ENCODE results near the gene GJB1.

GJB1 gene

DNA sequence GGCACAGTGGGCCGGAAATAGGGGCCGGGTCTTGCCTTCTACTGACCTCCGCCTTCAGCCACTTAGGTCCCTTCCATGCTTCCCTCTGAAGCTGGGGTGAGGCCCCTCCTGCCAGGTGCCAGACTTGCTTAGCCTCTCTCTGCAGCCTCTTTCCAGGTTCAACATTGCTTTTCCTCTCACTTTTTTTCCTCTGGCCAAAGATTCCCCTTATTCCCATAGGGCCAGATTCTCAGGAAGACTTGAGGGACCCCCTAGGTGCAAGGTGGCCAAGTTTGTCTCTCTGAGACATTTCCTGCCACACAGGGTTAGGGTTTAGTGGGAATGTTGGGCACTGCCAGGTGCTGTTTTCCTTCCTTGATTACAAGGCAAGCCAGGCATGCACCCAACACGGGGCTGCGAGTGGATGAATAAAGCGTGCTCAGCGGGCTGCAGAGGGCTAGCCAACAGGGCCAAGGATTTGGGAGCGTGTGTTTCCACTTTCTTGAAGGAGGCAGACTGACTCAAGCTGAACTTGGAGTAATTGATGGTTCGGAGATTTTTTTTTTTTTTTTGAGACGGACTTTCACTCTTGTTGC is 7.6 kb upstream of the GJB1 start:
- no peak for DNase-seq (ENCODE audit: low read depth)

- DNase-seq (ENCODE audit: low read depth), result no peak
Measured at GRCh38 chrX:71216485-71216884, 6.5 kb upstream of the GJB1 start.

- no peak for DNase-seq (ENCODE audit: low read depth)
Measured at GRCh38 chrX:71217298-71217697, 5.7 kb upstream of the GJB1 start.

DNA sequence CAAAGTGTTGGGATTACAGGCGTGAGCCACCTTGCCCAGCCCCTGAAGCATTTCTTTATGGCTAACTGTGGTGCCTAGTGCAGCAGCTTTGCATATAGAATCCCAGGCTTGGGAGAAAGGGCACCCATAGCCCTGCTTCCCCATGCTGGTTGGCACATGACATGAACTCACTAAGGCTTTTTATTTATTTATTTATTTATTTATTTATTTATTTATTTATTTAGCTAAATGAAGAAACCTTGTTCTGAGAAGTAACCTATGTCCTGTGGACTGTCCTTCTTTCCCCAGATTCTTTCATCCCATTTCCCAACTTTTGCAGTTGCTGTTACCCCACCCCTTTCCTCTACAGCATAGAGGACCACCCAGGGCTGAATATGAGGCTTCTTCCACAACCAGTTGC is 1.9 kb upstream of the GJB1 start:
- DNase-seq (ENCODE audit: low read depth), result no peak

DNA sequence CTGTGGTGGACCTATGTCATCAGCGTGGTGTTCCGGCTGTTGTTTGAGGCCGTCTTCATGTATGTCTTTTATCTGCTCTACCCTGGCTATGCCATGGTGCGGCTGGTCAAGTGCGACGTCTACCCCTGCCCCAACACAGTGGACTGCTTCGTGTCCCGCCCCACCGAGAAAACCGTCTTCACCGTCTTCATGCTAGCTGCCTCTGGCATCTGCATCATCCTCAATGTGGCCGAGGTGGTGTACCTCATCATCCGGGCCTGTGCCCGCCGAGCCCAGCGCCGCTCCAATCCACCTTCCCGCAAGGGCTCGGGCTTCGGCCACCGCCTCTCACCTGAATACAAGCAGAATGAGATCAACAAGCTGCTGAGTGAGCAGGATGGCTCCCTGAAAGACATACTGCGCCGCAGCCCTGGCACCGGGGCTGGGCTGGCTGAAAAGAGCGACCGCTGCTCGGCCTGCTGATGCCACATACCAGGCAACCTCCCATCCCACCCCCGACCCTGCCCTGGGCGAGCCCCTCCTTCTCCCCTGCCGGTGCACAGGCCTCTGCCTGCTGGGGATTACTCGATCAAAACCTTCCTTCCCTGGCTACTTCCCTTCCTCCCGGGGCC is 1.2 kb downstream of the GJB1 start:
- no peak for DNase-seq (ENCODE audit: low read depth)

DNA sequence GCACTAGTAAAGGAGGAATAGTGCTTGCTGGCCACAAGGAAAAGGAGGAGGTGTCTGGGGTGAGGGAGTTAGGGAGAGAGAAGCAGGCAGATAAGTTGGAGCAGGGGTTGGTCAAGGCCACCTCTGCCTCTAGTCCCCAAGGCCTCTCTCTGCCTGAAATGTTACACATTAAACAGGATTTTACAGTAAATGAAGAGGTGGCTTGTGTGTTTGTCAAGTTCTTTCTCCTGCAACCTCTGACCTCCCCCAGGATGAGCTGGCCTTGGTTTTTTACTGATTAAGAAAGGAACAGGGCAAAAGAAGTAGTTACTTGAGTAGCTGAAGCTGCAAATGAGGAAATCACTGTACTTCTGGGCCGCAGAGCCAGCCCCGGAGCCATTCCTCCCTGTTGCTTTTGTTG is 2.0 kb downstream of the GJB1 start:
- no peak for DNase-seq (ENCODE audit: low read depth)

DNA sequence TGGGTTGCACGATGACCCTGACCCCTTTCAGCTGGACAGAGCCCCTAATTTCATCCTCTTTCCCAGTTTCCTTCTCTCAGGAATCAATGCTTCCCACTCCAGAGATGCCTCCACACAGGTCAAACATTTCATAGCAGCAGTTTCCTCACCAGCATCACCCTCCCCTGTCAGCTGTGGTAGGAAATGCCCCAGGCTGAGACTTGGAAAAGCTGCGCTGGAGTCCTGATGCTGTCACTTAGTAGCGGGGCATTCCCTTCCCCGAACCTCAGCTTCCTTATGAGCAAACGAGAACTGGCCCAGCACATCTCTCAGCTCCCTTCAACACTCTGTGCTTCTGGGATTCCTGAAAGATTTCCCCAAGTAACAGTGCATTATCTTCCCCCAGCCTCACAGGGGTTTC is 2.7 kb downstream of the GJB1 start:
- no peak for DNase-seq (ENCODE audit: low read depth)

GRCh38 chrX:71227370-71228062 is 4.5 kb downstream of the GJB1 start:
- no peak for DNase-seq (ENCODE audit: low read depth)

GRCh38 chrX:71228063-71228642 is 5.1 kb downstream of the GJB1 start:
- DNase-seq (ENCODE audit: low read depth), result no peak

DNA sequence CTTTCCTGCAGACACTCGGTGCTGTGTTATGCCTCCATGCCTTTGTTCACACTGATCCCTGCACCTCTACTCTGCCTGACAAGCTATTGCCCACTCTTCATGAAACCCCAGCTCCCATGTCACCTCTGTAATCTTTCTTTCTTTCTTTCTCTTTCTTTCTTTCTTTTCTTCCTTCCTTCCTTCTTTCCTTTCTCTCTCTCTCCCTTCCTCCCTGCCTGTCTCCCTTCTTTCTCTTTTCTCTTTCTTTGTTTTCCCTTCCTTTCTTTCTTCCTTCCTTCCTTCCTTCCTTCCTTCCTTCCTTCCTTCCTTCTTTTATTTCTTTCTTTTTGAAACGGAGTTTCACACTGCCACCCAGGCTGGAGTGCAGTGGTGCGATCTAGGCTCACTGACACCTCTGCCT is 12.5 kb downstream of the GJB1 start:
- DNase-seq (ENCODE audit: low read depth), result no peak

GRCh38 chrX:71236836-71237235 is 13.8 kb downstream of the GJB1 start:
- no peak for DNase-seq (ENCODE audit: low read depth)

- DNase-seq (ENCODE audit: low read depth), result no peak
Measured at GRCh38 chrX:71239781-71240180, 16.8 kb downstream of the GJB1 start.

- DNase-seq (ENCODE audit: low read depth), result no peak
Measured at GRCh38 chrX:71241301-71241700, 18.3 kb downstream of the GJB1 start.

- DNase-seq (ENCODE audit: low read depth), result no peak
Measured at GRCh38 chrX:71244359-71245128, 21.5 kb downstream of the GJB1 start.

- no peak for DNase-seq (ENCODE audit: low read depth)
Measured at GRCh38 chrX:71245159-71245558, 22.1 kb downstream of the GJB1 start.

DNA sequence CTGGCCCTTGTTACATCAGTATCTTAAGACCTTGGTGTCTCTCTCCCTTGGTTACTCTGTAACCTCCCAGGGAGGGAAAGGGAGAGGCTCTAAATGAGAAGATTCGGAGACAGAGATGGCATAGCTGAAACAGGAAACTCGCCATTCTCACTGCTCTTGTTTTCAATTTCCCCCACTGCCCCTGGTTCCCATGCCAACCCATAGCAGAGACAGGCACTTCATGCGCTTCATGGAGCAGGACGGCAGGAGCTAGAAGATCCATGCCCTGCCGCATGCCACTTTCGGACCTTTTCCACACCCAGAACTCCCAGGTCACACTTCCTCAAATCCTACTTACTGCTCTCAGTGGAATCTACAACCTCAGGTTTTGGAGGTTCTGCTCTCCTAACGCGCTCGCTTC is 27.8 kb downstream of the GJB1 start:
- DNase-seq (ENCODE audit: low read depth), result no peak

DNA sequence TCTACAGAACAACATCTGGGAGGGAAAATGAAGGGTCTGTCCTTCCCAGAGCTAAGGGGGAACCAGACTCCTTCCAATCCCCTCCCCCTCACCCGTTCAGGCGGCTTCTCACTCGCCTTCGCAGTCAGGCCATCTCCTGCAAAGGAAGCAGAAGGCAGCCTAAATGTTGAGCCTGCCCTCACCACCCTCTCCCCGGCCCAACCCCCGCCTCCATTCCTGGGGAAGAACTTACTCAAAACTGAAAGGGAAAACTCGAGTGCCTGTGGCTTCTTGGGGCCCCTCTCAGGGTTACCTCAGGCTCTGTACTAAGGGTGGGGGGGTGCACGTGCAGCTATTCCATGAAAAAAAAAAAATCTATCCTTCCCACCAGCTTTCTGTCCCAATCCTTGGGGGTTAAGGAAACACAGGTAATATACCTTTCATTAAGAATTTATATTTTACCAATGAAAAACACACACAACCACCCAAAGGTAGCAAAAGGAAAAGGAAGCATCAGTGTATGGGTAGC is 28.5 kb downstream of the GJB1 start:
- DNase-seq (ENCODE audit: low read depth), result no peak

- DNase-seq (ENCODE audit: low read depth), result no peak
Measured at GRCh38 chrX:71252221-71252620, 29.2 kb downstream of the GJB1 start.

GRCh38 chrX:71253253-71254091 is 30.4 kb downstream of the GJB1 start:
- DNase-seq (ENCODE audit: low read depth), result no peak

DNA sequence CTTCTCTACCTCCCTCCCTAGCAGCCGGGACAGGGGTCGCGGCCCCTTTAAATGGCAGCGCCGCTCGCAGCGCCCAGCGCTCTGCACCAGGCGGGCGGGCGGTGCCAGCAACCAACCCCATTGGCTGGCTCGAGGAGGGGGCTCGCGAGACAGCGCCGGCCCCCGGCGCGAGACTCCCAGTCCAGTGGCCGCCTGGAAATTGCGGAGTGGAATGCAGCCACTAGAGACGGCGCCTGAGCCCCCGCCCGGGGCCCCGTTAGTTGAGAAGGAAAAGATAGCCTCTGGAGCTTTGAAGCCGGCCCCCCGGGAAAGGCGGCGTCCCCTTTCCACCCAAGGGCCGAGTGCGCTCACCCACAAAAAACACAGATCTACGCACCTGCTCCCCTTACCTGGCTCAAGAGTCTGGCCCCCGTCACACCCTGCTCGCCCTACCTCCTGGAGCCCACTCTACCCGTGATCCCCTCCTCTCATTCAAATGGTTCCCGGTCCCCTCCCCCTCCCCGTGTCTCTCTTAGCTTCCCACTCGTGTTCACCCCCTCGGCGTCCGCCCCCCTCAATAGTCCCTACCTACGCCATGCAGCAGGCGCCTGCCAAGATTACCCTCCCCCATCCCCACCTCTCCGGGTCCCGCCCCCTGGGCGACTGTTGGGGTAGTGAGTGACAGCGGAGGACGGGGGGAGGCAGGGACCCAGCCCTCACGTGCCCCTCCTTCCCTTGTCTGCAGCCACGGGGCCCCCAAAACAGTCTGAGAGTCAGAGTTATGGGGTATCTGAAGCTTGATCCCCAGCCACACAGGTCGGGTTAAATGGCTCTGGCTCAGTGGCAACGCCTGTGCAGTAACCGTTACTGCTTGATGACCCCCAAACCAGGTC is 31.3 kb downstream of the GJB1 start, which contains the start of gene ZMYM3:
Gene ZMYM3 (minus strand): TSS at position 49 of the 872 bp plus-strand sequence. CDS start 885 bp downstream, outside the sequence.
- peak; percentile 18 for DNase-seq (ENCODE audit: low read depth)
